PFSK-1 (cell line): Measurements from ENCODE around the gene SLC1A5.
A peak's percentile ranks its signal among the peaks of the same experiment; 100 is the strongest.

Experiments
- POLR2AphosphoS5 ChIP-seq: IDR thresholded peaks from 2 replicates; pipeline ENCODE4 v1.6.1; 2012; ENCODE audit warnings: low read depth, mild to moderate bottlenecking, control low read depth, low read length, moderate library complexity
- SIN3A ChIP-seq: IDR thresholded peaks from 2 replicates; pipeline ENCODE4 v1.6.1; 2012; ENCODE audit warnings: mild to moderate bottlenecking, low read length, moderate library complexity, borderline replicate concordance; ENCODE audit not compliant: insufficient read depth
- TAF1 ChIP-seq: IDR thresholded peaks from 2 replicates; pipeline ENCODE4 v1.6.1; 2012; ENCODE audit warnings: low read length, control low read depth, borderline replicate concordance; ENCODE audit not compliant: insufficient read depth
- TF ChIP-seq, protein P1 (sequence below), 2 experiments: IDR thresholded peaks; 2 replicates each; pipeline versions ENCODE4 v1.6.1 to v1.8.0; 2011 to 2012; ENCODE audit warnings: low read depth in 2 of 2, low read length in 2 of 2, control low read depth in 1 of 2, inconsistent platforms in 1 of 2, mild to moderate bottlenecking in 1 of 2, moderate library complexity in 1 of 2; ENCODE audit not compliant: insufficient read depth in 1 of 2

DNA sequence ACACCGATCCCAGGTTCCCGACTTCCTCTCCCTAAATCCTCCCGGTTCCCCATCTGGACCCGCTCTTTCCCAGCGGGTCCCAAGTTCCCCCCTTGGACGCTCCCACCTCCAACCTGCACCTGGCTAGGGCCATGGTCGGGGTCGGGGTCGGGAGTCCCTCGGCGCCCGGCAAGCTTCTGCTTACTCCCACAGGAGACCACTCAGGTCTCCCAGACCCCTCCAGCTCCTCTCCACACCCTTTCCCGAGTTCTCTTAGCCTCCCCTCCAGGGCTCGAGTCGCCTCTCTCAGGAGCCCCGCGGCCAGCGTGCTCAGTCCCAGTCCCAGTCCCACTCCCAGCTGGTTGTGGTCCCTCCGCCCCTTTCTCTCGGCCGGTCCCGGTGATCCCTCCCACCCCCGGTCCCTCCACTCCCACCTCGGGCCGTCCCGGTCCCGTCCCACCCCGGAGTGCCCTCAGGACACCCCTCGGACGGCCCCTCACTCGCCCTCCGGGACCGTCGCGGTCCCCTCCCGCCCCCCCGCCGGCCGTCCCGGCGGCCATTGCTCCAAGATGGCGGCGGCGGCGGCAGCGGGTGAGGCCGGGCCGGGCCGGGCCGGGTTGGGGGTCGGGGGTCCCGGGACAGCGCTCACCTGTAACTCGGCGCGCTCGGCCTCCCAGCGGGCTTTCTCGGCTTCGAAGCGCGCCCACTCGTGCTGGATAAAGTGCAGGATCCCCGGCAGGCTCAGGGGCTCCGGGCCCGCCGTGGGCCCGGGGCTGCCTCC lies 42.7 kb downstream of the SLC1A5 start, which contains the start of gene FKRP:
- TF ChIP-seq TAF1 (0 out of 2 replicates have a peak, but pooled peaks have one; percentile 47), POLR2AphosphoS5 (no peak), SIN3A (no peak)
- TF ChIP-seq, protein P1, sequence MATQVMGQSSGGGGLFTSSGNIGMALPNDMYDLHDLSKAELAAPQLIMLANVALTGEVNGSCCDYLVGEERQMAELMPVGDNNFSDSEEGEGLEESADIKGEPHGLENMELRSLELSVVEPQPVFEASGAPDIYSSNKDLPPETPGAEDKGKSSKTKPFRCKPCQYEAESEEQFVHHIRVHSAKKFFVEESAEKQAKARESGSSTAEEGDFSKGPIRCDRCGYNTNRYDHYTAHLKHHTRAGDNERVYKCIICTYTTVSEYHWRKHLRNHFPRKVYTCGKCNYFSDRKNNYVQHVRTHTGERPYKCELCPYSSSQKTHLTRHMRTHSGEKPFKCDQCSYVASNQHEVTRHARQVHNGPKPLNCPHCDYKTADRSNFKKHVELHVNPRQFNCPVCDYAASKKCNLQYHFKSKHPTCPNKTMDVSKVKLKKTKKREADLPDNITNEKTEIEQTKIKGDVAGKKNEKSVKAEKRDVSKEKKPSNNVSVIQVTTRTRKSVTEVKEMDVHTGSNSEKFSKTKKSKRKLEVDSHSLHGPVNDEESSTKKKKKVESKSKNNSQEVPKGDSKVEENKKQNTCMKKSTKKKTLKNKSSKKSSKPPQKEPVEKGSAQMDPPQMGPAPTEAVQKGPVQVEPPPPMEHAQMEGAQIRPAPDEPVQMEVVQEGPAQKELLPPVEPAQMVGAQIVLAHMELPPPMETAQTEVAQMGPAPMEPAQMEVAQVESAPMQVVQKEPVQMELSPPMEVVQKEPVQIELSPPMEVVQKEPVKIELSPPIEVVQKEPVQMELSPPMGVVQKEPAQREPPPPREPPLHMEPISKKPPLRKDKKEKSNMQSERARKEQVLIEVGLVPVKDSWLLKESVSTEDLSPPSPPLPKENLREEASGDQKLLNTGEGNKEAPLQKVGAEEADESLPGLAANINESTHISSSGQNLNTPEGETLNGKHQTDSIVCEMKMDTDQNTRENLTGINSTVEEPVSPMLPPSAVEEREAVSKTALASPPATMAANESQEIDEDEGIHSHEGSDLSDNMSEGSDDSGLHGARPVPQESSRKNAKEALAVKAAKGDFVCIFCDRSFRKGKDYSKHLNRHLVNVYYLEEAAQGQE (IDR thresholded peaks at IDR 0.05; ENCODE audit: insufficient read depth in 1 of 2, low read depth in 2 of 2, low read length in 2 of 2) = no peak
